ENCODE data around the gene ST6GAL1. TPM values are rescaled to one million over a fixed set of nuclear protein-coding genes. Genes with fewer than 3 reads are reported as not detected.

ST6GAL1 gene
- polyA plus RNA-seq, 1 of the 3 experiments (the other 2 are of a cell fraction): 3.9 TPM

GRCh38 chr3:187079090-187080022 is 149.0 kb downstream of the ST6GAL1 start:
- no peak overlapping the region for H3K27ac ChIP-seq (ENCODE audit: low read depth in 2 of 2, low read length in 1 of 2)
- ChIA-PET POLR2A (no interaction called here), CTCF (no interaction called here)
- no peak overlapping the region for H2AFZ ChIP-seq (ENCODE audit: low read depth)
- H3K9me3 ChIP-seq: no peaks in the 10 kb centered on the region
- H3F3A ChIP-seq (replicated peaks; ENCODE audit: insufficient read depth): no peaks in the 10 kb centered on the region
- no peaks in the 10 kb centered on the region for H4K20me1 ChIP-seq (ENCODE audit: insufficient read depth)
- 86% methylated on average over 8 of the region's 8 CpGs for WGBS (ENCODE audit: low lambda C conversion rate)
- no peaks in the 10 kb centered on the region for H3K9me2 ChIP-seq
- no peaks in the 10 kb centered on the region for H3K27me3 ChIP-seq (ENCODE audit: insufficient read depth)
- no peak for DNase-seq
- H3K4me3 ChIP-seq (ENCODE audit: low read depth in 2 of 2, low read length in 1 of 2): no peak overlapping the region
- H3K4me2 ChIP-seq: no peak overlapping the region
- no peak overlapping the region for H3K9ac ChIP-seq
- no peaks in the 10 kb centered on the region for H3K79me2 ChIP-seq (ENCODE audit: insufficient read depth)
- no peak for TF ChIP-seq JUND (IDR thresholded peaks at IDR 0.05)
- no peak for TF ChIP-seq NFIC (IDR thresholded peaks at IDR 0.05; ENCODE audit: borderline replicate concordance)
- TF ChIP-seq MAX (IDR thresholded peaks at IDR 0.05; ENCODE audit: low read depth): no peak
- TF ChIP-seq FOSL2 (IDR thresholded peaks at IDR 0.05; ENCODE audit: borderline replicate concordance, low read depth): no peak
- no peak for TF ChIP-seq MXI1 (IDR thresholded peaks at IDR 0.05; ENCODE audit: low read depth, low read length)
- TF ChIP-seq POLR2AphosphoS5 (IDR thresholded peaks at IDR 0.05; ENCODE audit: low read depth, low read length): no peak
- no peak for TF ChIP-seq TCF12 (IDR thresholded peaks at IDR 0.05)
- TF ChIP-seq TAF1 (IDR thresholded peaks at IDR 0.05; ENCODE audit: borderline replicate concordance, low read depth, low read length): no peak
- TF ChIP-seq ELF1 (IDR thresholded peaks at IDR 0.05): no peak
- no peak for TF ChIP-seq FOXJ3 (CRISPR knock-in tag; IDR thresholded peaks at IDR 0.05)
- TF ChIP-seq TEAD4 (IDR thresholded peaks at IDR 0.05; ENCODE audit: borderline replicate concordance, insufficient read depth): no peak
- no peak for TF ChIP-seq FOXM1 (IDR thresholded peaks at IDR 0.05; ENCODE audit: low read depth)
- TF ChIP-seq SMC3 (IDR thresholded peaks at IDR 0.05; ENCODE audit: low read depth, low read length): no peak
- TF ChIP-seq PBX3 (IDR thresholded peaks at IDR 0.05): no peak
- TF ChIP-seq EZH2phosphoT487 (IDR thresholded peaks at IDR 0.05; ENCODE audit: borderline replicate concordance, low read depth): no peak
- TF ChIP-seq EP300 (IDR thresholded peaks at IDR 0.05; ENCODE audit: borderline replicate concordance in 1 of 2, low read depth in 1 of 2, low read length in 1 of 2): no peak
- no peak for TF ChIP-seq CTCF (IDR thresholded peaks at IDR 0.05)
- no peaks in the 10 kb centered on the region; a peak in 1 of 4 replicates for H3K4me1 ChIP-seq (ENCODE audit: control insufficient read depth in 1 of 2, insufficient read depth in 2 of 2, low read depth in 1 of 2, low read length in 1 of 2)
- no peaks in the 10 kb centered on the region for H3K36me3 ChIP-seq (replicated peaks in 1 of 2; ENCODE audit: control insufficient read depth in 1 of 2, insufficient read depth in 2 of 2, low read length in 1 of 2)

All from SK-N-SH (cell line).